HG03196 (cell line): ENCODE data around the gene GRIP1.

Source experiments
- ATAC-seq: cut with Tn5 transposase; IDR thresholded peaks from one replicate; pipeline ENCODE4 v1.9.1; 2021; ENCODE audit not compliant: unreplicated experiment

GRIP1 gene, protein sequence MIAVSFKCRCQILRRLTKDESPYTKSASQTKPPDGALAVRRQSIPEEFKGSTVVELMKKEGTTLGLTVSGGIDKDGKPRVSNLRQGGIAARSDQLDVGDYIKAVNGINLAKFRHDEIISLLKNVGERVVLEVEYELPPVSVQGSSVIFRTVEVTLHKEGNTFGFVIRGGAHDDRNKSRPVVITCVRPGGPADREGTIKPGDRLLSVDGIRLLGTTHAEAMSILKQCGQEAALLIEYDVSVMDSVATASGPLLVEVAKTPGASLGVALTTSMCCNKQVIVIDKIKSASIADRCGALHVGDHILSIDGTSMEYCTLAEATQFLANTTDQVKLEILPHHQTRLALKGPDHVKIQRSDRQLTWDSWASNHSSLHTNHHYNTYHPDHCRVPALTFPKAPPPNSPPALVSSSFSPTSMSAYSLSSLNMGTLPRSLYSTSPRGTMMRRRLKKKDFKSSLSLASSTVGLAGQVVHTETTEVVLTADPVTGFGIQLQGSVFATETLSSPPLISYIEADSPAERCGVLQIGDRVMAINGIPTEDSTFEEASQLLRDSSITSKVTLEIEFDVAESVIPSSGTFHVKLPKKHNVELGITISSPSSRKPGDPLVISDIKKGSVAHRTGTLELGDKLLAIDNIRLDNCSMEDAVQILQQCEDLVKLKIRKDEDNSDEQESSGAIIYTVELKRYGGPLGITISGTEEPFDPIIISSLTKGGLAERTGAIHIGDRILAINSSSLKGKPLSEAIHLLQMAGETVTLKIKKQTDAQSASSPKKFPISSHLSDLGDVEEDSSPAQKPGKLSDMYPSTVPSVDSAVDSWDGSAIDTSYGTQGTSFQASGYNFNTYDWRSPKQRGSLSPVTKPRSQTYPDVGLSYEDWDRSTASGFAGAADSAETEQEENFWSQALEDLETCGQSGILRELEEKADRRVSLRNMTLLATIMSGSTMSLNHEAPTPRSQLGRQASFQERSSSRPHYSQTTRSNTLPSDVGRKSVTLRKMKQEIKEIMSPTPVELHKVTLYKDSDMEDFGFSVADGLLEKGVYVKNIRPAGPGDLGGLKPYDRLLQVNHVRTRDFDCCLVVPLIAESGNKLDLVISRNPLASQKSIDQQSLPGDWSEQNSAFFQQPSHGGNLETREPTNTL

DNA sequence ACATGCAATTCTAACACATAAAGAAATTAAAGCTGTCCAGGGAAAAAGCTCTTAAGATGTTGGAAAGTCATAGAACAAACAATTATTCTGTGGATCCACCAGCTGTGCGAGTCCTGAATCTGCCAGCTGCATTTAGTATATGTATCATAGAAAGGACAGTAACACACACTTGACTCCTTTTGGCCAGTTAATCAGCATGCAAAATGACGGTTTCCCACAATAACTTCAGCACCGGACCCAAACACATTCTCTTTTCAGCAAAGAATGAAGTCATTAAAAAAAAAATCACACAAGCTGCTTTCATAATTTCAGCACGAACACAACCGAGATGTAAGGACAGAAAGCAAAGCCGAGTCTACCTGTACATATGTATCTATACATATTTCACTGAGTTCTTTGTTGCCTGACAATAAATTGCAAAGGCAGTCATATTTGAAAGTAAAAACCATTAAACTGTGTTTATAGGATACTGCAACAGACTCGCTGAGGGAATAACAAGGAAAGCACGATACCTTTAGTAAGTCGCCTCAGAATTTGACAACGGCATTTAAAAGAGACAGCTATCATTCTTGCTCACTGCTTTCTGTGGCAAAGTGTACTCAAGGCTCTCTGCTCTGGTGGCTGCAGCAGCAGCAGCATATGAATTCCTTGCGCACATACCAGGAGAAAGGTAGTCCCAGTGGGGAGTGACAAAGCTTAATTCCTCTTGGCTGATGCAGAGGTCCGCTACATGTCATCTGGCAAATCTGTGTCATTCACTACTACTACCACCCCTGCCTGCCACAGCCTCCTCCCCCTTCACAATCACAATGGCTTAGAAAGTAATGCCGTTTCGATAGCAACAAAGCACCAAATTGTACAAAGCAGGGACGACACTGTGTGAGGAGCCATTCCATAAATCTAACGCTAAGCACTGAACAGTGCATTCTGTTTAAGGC lies at the start of gene GRIP1:
TSS of gene GRIP1 (minus strand) at position 739 of the 938 bp plus-strand sequence. CDS start at position 567, 172 bp downstream.
- ATAC-seq = no peak

DNA sequence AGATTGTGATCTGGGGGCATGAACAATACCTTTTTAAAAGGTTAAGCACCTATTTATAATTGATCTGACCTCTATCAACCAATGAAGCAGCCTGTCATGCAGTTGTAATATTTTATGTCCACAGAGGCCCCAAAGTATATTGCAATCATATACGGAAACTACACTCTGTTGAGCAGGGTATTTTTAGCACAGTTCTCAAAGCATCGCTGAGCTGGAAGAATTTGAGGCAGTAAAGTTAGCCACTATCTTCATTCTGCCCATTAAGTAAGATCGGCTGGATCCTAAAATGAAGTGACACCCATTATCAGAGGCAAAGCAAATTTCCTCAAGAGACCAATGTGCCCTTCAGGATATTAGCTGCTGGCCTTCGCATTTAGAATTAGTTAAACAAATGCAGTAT lies 47.7 kb upstream of the GRIP1 start:
- ATAC-seq = no peak

DNA sequence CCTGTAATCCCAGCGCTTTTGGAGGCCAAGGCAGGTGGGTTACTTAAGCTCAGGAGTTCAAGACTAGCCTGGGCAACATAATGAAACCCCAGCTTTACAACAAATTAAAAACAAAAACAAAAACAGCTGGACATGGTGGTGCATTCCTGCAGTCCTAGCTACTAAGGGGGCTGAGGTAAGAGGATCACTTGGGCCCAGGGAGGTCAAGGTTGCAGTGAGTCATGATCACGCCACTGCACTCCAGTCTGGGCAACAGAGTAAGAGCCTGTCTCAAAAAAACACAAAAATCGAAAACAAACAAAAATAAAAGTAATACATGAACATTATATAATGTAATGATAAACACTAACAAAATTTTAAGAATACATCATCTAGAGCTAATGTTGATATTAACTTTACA lies 46.2 kb upstream of the GRIP1 start:
- no peak for ATAC-seq

DNA sequence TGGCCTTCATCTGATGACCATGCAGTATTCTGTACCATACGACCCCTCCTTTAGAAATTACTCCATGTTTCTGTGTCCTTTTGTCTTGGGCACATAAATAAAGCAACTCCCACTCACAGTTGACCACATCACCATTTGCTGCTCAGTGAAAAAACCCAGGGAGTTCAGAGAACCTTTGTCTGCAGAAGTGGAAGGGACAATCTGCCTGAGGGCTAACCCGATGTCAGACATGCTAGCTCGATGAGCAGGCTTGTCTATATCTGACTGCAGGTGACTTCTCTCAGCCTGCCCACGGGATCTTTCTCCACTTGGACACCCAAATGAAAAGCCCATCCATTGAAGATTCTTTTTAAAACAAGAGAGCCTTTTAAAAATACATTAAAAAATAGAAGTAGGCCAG lies 45.7 kb upstream of the GRIP1 start:
- ATAC-seq = no peak

DNA sequence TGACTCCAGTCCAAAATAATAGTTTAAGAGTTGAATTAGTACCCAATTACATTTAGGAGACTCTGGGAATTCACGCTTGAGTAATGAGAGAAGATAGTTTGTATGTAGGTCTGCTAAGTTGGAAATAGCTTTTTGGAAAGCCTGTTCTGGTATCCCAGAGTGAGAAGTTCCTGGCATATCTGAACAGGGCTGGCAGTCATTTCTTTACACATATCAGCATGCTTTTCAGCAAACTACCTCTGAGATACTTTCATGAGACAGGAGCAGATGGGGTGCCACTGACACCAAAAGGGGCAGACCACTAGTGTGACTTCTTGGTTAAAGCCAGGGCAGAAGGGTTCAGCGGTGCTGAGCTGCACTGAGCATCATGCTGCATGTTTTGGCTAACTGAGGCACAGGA lies 45.1 kb upstream of the GRIP1 start:
- ATAC-seq = no peak

DNA sequence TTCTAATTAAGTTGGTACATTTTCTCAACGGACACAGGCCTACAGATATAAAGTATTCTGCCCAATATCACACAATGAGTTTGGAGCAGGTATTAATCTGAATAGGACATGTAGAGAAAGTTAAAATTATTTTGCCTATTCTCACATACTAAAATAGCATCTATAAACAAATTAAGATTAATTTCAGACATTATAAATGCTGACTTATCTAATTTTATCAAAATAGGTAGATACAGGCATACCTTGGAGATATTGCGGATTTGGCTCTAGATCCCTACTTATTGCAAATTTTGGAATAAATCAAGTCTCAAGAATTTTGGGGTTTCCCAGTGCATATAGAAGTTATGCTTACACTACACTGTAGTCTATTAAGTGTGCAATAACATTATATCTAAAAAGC lies 41.0 kb upstream of the GRIP1 start:
- no peak for ATAC-seq

DNA sequence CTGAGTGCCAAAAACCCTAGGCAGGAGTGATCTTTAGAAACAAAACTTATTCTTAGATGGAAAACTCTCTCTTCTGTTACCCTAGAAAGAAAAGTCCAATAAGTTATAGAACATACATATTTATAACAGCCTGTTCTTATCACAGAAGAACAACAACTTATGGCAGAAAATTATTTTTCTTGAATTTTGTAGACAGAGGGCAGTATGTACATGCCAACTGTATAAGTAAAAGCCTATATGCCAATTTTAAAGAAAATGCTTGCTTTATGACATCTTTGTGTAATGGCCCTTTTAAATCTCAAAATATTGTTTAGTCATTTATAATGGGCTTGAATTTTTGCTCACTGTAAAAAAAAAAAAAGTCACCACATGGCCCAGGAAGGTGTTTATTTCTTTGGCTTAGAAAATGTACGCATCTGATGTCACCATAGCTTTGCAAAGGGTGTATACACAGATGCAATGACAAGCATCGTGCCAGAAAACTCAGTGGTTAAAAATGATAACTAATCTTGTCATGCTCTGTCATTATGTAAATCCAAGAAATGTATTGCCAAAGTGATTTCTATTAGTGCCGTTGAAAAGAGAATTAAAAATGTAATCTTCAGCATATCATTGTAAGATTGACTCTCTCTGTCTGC lies 38.3 kb upstream of the GRIP1 start:
- ATAC-seq = no peak

DNA sequence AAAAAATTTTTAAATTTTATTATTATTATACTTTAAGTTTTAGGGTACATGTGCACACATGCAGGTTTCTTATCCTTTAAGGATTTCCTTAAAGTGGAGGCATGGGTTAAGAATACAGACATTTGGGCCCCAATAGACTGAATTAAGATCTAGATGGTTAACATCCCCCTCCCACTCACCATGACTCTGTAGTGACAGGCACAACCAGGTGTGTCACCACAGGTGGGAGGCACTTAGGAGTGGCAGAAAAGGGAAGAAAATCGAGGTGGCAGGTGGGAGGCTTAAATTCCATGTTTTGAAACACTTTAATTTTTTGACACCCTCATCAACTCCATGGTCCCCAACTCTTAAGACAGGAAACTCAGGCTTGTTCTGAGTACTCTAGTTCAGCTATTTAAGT lies 37.6 kb upstream of the GRIP1 start:
- no peak for ATAC-seq

DNA sequence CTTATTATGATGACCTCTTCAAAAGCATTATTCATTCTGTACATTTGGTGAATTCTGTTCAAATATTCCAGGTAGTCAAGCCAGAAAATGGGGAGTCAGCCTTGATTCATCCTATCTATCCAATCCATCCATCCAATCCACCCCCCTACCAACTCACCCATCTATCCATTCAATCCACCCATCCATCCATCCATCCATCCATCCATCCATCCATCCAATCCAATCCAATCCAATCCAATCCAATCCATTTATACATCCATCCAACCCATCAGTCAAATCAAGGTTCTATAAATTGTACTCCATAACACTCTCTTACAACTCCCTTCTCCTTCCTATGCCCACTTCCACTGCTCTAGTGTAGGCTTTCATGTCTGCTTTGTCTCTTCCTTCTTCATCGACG lies 35.8 kb upstream of the GRIP1 start:
- ATAC-seq = no peak

DNA sequence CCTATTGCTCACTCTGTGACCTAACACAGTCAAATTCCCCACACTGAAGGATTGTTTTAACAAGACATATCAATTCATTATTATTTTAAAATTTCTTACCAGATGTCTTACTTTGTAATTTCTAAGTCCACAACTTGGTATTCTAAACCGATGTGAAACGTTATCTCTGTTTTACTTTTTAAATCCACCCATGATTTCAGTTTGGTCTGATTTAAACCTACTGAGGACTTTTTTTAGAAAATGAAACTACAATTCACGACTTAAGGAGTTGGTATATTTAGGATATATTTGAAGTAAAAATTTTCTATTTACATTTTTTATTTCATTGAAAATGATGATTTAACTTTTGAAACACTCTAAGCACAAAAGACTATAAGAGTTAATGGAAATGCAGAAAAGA lies 35.1 kb upstream of the GRIP1 start:
- ATAC-seq = peak; percentile 68

DNA sequence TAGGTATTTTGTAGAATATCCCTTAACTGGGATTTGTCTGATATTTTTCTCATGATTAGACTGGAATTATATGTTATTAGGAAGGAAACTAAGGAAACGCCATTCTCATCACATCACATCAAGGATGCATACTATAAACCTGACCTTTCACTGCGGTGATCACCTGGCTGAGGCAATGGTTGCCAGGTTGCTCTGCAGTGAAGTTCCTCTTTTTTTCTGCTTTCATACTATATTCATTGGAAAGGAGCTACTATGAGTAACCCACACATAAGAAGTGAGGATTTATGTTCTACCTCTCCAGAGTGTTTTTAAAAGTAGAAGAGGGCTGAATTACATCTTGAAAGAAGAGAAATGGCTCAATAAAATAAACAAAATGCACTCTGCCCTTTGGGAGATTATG lies 31.0 kb upstream of the GRIP1 start:
- ATAC-seq = no peak

DNA sequence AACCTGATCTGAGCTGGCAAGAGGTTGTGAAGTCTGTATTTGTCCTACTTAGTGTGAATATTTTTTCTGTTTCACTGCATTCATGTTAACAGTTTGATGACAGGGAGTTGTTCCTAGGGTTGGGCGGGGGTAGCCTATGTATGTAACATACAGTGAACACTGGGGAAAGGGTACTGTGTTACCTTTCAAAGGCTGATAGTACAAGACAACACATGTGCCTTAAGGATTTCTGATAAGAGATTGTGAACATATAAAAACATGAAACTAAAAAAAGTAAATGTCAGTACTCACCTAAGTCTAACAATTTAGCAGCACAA lies 30.5 kb upstream of the GRIP1 start:
- no peak for ATAC-seq

DNA sequence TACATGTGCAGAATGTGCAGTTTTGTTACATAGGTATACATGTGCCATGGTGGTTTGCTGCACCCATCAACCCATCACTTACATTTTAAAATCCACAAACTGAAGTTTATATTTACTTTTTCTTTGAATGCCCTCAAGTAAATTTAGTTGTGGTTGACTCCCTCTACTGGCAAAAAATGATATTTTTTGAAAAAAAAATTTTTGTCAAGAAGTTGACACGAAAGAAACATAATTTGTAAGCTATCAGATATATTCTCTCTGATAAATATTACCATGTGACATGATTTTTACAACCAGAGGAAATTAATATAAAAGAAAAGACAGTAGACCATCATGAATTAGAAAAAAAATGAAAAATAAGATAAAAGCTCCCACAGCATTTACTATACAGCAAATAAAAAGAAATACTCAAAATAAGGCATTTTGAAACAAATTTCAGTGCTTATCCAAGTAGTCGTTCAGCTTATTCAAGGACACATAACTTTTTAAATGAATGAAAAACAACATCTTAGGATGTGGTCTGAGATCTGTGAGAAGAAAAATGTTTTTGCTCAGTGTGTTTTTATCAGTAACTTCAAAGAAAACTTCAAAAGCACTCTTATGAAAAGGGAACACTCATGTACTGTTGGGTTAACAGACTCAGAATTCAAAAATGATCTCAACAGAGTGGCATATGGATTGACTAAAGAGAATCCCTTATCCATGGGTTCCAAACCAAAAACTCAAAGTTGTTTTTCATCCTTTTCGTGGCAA lies 30.0 kb upstream of the GRIP1 start:
- ATAC-seq = no peak

DNA sequence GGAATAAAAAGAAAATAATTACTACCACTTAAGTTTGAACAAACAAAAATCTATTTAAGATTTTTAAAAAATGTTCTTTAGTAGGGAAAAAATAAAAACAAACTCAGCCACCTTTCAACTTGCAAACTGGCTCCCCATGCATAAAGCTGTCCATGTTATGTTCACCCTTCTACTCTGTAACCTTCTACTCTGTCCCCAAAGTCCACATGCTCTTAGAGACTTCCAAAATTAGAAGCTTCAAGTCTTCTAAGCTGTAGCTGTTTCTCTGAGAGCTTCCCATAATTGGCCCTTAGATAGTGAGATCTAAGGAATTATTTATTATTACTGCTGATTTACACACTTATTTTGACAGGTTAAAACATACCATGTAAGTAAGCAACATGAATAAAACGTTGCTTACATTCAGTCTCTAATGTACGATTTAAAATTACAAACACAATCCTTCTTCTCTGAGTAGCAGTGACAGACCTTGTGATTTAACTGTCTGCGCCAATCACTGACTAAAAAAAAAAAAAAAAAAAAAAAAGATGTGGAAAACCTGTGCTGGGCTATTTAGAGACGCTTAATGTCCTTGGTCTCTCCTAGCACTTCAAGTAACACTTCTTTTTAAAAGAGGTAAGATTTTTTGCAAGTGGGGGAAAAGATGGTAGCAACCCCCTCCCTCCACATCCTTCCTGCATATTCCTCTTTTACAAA lies 28.3 kb upstream of the GRIP1 start:
- no peak for ATAC-seq

DNA sequence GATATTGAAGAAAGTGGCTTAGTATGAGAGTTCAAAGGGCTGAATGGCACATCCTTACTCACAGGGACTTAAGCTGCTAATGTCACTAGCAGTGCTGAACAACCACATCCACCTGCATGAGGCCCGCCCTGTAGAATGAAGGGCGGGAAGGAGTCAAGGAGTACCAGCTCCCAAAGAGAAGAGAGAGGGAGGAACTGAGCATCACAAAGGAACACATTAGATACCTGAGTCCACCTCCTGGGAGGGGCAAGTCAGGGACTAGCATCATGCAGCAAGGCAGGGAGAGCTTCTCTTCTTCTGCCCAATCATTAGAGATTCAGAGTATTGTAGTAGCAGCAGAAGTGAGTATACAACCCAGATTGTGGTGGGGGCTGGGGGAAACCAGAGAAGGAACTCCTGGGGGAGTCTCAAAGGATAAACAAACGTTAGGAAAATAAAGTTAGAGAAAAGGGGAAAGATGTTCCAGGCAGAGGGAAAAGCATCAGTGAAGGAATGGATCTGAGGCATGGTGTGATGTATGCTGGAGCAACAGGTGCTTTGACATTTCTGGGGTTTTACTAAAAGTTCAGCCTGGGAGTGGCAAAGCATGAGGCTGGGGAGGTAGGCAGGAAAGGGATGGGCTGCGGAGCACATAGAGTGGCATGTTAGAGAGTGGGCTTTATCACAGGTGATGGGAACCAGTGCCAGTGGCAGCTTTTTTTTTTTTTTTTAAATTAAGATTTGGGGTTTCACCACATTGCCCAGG lies 21.0 kb upstream of the GRIP1 start:
- ATAC-seq = no peak

DNA sequence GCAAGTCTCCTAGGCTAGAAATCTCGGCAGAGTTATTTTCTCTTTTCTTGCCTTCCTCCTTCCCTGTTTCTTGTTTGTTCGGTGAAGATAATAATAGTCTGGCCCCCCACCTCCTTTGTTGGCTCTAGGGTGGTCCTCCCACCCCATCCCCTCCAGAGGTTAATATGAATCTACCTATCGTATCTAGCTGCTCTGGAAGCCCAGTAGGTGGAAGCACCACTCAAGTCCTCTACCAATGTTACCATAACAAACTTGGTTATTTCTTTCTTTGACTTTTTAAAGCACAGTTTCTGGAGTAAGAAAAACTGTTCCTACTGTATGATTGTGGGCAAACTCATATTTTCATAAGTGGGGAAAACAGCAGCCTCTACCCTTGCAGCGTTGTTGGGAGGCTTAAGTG lies 19.7 kb upstream of the GRIP1 start:
- ATAC-seq = no peak

DNA sequence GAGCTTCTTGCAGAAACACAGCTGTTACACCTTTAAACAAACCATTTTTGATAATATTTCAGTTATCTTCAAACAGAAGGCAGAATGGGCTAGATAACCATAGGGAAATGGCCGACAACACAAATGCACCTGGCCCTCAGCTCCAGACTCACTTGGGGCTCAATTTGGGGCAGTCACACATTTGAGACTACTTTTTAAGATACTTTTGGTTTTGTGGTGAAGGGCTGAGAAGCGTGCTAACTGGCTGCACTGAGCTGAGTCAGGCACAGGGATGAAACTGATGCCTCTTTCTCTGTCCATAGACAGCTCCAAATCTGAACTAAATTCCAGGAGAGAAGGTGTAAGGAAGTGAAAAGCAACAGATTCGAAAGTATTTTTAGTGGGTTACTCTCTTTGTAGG lies 18.5 kb upstream of the GRIP1 start:
- no peak for ATAC-seq
